Smooth muscle cell of trachea (primary cell): ENCODE measurements around the gene DISP1. TPM values are rescaled to one million over a fixed set of nuclear protein-coding genes. Genes with fewer than 3 reads are reported as not detected.

Experiments used
- total RNA-seq: library from RNA; depleted of rRNA; stranded (reverse); fragments of >200 nt; gene quantifications from 2 replicates; pipeline ENCODE4 v1.2.1, GENCODE V29; 2014

Gene DISP1, protein sequence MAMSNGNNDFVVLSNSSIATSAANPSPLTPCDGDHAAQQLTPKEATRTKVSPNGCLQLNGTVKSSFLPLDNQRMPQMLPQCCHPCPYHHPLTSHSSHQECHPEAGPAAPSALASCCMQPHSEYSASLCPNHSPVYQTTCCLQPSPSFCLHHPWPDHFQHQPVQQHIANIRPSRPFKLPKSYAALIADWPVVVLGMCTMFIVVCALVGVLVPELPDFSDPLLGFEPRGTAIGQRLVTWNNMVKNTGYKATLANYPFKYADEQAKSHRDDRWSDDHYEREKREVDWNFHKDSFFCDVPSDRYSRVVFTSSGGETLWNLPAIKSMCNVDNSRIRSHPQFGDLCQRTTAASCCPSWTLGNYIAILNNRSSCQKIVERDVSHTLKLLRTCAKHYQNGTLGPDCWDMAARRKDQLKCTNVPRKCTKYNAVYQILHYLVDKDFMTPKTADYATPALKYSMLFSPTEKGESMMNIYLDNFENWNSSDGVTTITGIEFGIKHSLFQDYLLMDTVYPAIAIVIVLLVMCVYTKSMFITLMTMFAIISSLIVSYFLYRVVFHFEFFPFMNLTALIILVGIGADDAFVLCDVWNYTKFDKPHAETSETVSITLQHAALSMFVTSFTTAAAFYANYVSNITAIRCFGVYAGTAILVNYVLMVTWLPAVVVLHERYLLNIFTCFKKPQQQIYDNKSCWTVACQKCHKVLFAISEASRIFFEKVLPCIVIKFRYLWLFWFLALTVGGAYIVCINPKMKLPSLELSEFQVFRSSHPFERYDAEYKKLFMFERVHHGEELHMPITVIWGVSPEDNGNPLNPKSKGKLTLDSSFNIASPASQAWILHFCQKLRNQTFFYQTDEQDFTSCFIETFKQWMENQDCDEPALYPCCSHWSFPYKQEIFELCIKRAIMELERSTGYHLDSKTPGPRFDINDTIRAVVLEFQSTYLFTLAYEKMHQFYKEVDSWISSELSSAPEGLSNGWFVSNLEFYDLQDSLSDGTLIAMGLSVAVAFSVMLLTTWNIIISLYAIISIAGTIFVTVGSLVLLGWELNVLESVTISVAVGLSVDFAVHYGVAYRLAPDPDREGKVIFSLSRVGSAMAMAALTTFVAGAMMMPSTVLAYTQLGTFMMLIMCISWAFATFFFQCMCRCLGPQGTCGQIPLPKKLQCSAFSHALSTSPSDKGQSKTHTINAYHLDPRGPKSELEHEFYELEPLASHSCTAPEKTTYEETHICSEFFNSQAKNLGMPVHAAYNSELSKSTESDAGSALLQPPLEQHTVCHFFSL (N-terminal part only)
- 8.9 and 11.6 TPM in 2 replicates for total RNA-seq

DNA sequence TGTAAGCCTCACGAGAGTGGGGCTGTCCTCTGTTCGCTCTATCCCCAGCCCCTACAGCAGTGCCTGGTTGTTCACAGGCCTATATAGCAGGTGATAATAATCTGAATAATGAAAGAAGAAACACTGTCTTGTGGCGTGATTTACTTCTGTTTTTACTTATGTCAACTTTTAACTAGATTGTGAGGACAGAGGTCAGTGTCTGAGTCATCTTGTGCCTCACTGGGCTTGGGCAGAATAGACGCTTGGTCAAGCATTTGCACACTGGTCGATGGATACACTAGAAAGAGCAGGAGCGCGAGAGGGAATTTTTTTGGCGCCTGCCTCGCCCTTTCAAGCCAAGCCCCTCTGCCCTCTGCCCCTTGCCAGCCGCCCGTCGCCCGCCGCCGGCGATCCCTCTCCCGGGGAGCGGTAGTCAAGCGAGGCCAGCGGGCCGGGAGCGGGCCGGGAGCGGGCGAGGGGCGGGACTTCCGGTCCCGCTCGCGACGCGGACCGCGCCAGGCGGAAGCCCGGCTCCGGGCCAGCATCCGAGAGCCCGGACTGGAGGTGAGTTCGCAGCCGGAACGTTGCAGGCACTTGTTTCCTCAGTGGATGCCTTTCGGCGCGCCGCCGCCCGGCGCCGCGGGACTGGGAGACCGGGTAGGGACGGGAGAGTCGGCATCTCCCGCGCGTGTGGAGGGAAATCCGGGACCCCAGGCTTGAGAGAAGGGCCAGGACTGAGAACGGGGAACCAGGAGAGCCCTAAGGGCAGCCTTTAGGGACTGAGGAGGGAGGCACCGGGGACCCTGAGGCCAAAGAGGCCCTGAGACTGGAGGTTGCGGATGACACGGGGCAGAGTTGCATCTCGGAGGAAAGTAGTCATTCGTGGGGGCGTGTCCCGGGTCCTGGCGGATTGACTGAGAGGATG lies at the start of gene DISP1:
DISP1 (plus strand) TSS at position 504 of the 904 bp plus-strand sequence. CDS start 127,785 bp downstream, outside the sequence.

Other genes with a start within 250 kb of the DISP1 start
- 13.8 and 13.9 TPM in 2 replicates for gene TAF1A, start 225.1 kb upstream of the DISP1 start, total RNA-seq
- gene MIA3, start 196.9 kb upstream of the DISP1 start, total RNA-seq, result 51.3 and 60.5 TPM in 2 replicates
- 56.4 and 93.8 TPM in 2 replicates for gene AIDA, start 102.5 kb upstream of the DISP1 start, total RNA-seq
- gene BROX, start 102.5 kb upstream of the DISP1 start, total RNA-seq, result 52.9 and 55.7 TPM in 2 replicates
- not detected in 2 replicates for gene FAM177B, start 77.8 kb upstream of the DISP1 start, total RNA-seq